ENCODE results near the gene BMP6.

DNA sequence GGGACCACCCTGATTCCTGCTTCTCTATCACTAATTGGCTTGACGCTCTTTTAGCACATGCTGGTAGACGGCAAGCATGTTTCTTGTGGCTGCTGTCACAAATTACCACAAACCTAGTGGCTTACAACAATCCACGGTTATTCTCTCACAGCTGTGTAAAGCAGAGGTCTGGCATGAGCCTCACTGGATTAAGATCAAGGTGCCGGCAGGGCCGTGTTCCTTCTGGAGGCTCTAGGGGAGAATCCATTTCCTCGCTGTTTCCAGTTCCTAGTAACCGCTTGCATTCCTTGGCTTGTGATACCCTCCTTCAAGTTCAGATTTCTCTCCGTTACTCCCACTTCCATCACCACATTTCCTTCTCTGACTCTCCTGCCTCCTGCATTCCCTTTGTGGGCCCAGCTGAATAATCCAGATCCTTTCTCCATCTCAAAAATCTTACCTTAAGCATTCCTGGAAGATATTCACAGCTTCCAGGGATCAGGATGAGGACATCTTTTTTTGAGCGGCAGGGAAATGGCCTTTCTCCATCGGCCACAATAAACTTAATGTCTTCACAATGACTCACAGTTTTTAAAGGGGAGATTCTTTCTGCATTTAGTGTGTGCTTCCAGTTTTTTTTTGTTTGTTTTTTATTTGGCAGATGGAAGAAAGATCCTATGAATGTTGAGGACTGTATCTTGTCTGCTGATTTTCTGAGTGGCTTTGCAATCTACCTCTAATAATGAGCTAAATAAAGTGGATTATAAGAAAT lies 39.9 kb downstream of the BMP6 start:
- TF ChIP-seq, protein P1, sequence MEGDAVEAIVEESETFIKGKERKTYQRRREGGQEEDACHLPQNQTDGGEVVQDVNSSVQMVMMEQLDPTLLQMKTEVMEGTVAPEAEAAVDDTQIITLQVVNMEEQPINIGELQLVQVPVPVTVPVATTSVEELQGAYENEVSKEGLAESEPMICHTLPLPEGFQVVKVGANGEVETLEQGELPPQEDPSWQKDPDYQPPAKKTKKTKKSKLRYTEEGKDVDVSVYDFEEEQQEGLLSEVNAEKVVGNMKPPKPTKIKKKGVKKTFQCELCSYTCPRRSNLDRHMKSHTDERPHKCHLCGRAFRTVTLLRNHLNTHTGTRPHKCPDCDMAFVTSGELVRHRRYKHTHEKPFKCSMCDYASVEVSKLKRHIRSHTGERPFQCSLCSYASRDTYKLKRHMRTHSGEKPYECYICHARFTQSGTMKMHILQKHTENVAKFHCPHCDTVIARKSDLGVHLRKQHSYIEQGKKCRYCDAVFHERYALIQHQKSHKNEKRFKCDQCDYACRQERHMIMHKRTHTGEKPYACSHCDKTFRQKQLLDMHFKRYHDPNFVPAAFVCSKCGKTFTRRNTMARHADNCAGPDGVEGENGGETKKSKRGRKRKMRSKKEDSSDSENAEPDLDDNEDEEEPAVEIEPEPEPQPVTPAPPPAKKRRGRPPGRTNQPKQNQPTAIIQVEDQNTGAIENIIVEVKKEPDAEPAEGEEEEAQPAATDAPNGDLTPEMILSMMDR (IDR thresholded peaks at IDR 0.05), result no peak
- TF ChIP-seq POLR2A (IDR thresholded peaks at IDR 0.05), result no peak

Data from sigmoid colon (tissue), 3 donors.